NCI-H82 treated with DMSO at 0.1 percent for 48 hours (cell line): Measurements from ENCODE around the gene GALNT2.

ENCODE experiments used
- DNase-seq: peaks from one replicate; lab custom pipeline; 2025; ENCODE audit not compliant: unreplicated experiment; lab: John Stamatoyannopoulos, UW

Gene GALNT2

GRCh38 chr1:230071316-230071715, 4.3 kb downstream of the GALNT2 start:
- DNase-seq = no peak

- DNase-seq = no peak
Observed at GRCh38 chr1:230072296-230072695, 5.3 kb downstream of the GALNT2 start.

- DNase-seq = no peak
Observed at GRCh38 chr1:230072866-230073265, 5.8 kb downstream of the GALNT2 start.

- DNase-seq = no peak
Observed at GRCh38 chr1:230073371-230074035, 6.5 kb downstream of the GALNT2 start.

GRCh38 chr1:230074270-230074669, 7.2 kb downstream of the GALNT2 start:
- DNase-seq = no peak

- no peak for DNase-seq
Observed at GRCh38 chr1:230074762-230075161, 7.7 kb downstream of the GALNT2 start.

GRCh38 chr1:230076121-230076520, 9.1 kb downstream of the GALNT2 start:
- DNase-seq = no peak

GRCh38 chr1:230077011-230077410, 10.0 kb downstream of the GALNT2 start:
- DNase-seq = no peak

- DNase-seq = no peak
Observed at GRCh38 chr1:230077436-230078213, 10.6 kb downstream of the GALNT2 start.

- DNase-seq = no peak
Observed at GRCh38 chr1:230079199-230080024, 12.4 kb downstream of the GALNT2 start.

GRCh38 chr1:230080822-230081221, 13.8 kb downstream of the GALNT2 start:
- no peak for DNase-seq

- no peak for DNase-seq
Observed at GRCh38 chr1:230081751-230082150, 14.7 kb downstream of the GALNT2 start.

- peak; percentile 64 for DNase-seq
Observed at GRCh38 chr1:230082211-230082610, 15.2 kb downstream of the GALNT2 start.

- DNase-seq = no peak
Observed at GRCh38 chr1:230083053-230083452, 16.0 kb downstream of the GALNT2 start.

- no peak for DNase-seq
Observed at GRCh38 chr1:230083746-230084407, 16.8 kb downstream of the GALNT2 start.

- DNase-seq = no peak
Observed at GRCh38 chr1:230084408-230085177, 17.6 kb downstream of the GALNT2 start.

- DNase-seq = no peak
Observed at GRCh38 chr1:230085178-230085515, 18.1 kb downstream of the GALNT2 start.

- DNase-seq = no peak
Observed at GRCh38 chr1:230086151-230086550, 19.1 kb downstream of the GALNT2 start.

GRCh38 chr1:230087028-230087716, 20.1 kb downstream of the GALNT2 start:
- DNase-seq = peak; percentile 92

GRCh38 chr1:230087717-230088105, 20.7 kb downstream of the GALNT2 start:
- DNase-seq = no peak
